OCI-LY1 (cell line): ENCODE measurements around the gene HRK.

ENCODE experiments used
- H2AFZ ChIP-seq: fragments of 200-600 bp; sonication (generic), shearing (Covaris generic); 2 replicates; pipeline ENCODE4 v1.6.0; 2014; ENCODE audit warnings: antibody characterized with exemption, mild to moderate bottlenecking, low read length
- H3F3A ChIP-seq: fragments of 200-600 bp; sonication (generic), shearing (Covaris generic); 2 replicates; pipeline ENCODE4 v1.6.0; 2014; ENCODE audit warnings: mild to moderate bottlenecking, antibody characterized with exemption, low read length, moderate library complexity; ENCODE audit not compliant: insufficient read depth
- H3K27ac ChIP-seq: fragments of 200-600 bp; sonication (generic); 2 replicates; pipeline ENCODE4 v1.5.1; 2014; ENCODE audit warnings: low read length, mixed run types, mild to moderate bottlenecking, low read depth; ENCODE audit not compliant: poor library complexity, severe bottlenecking
- H3K27me3 ChIP-seq: fragments of 200-600 bp; sonication (generic); 2 replicates; pipeline ENCODE4 v1.6.0; 2014; ENCODE audit warnings: antibody characterized with exemption, mild to moderate bottlenecking, low read length, moderate library complexity; ENCODE audit not compliant: insufficient read depth
- H3K36me3 ChIP-seq: fragments of 200-600 bp; sonication (generic); 2 replicates; pipeline ENCODE4 v1.6.1; 2014; ENCODE audit warnings: mild to moderate bottlenecking, antibody characterized with exemption, low read length, moderate library complexity, mixed read lengths; ENCODE audit not compliant: insufficient read depth
- H3K4me1 ChIP-seq: fragments of 200-600 bp; sonication (generic); 2 replicates; pipeline ENCODE4 v1.5.1; 2014; ENCODE audit warnings: mild to moderate bottlenecking, low read length, moderate library complexity; ENCODE audit not compliant: insufficient read depth, severe bottlenecking
- H3K4me2 ChIP-seq: fragments of 200-600 bp; sonication (generic), shearing (Covaris generic); 2 replicates; pipeline ENCODE4 v1.6.1; 2014; ENCODE audit warnings: low read length
- H3K4me3 ChIP-seq: fragments of 200-600 bp; sonication (generic); 2 replicates; pipeline ENCODE4 v1.5.1; 2014; ENCODE audit warnings: low read length, low read depth, mild to moderate bottlenecking, mixed read lengths; ENCODE audit not compliant: poor library complexity, severe bottlenecking
- H3K79me2 ChIP-seq: fragments of 200-600 bp; shearing (Covaris generic); 2 replicates; pipeline ENCODE4 v1.6.1; 2016; ENCODE audit warnings: mixed run types, low read length, mixed read lengths; ENCODE audit not compliant: insufficient read depth
- H3K9ac ChIP-seq: fragments of 200-600 bp; sonication (generic), shearing (Covaris generic); 2 replicates; pipeline ENCODE4 v1.6.1; 2014; ENCODE audit warnings: mild to moderate bottlenecking, low read length, mixed read lengths
- H3K9me2 ChIP-seq: fragments of 200-600 bp; sonication (generic), shearing (Covaris generic); 2 replicates; pipeline ENCODE4 v1.6.1; 2014; ENCODE audit warnings: low read depth, mild to moderate bottlenecking, low read length, mixed read lengths
- H3K9me3 ChIP-seq: fragments of 200-600 bp; shearing (Covaris generic); 2 replicates; pipeline ENCODE4 v1.6.1; 2014; ENCODE audit warnings: low read length, mixed read lengths
- H4K20me1 ChIP-seq: fragments of 200-600 bp; sonication (generic), shearing (Covaris generic); 2 replicates; pipeline ENCODE4 v1.6.0; 2016; ENCODE audit warnings: mild to moderate bottlenecking, low read length; ENCODE audit not compliant: insufficient read depth
- CTCF ChIP-seq: fragments of 200-600 bp; sonication (generic), shearing (Covaris generic); IDR thresholded peaks from 2 replicates; pipeline ENCODE4 v1.5.1; 2017; ENCODE audit warnings: mild to moderate bottlenecking, antibody characterized with exemption, low read length, moderate library complexity, mixed read lengths
- EZH2 ChIP-seq: fragments of 200-600 bp; sonication (generic), shearing (Covaris generic); IDR thresholded peaks from 2 replicates; pipeline ENCODE4 v1.8.0; 2017; ENCODE audit warnings: borderline replicate concordance, mixed run types, mild to moderate bottlenecking, antibody characterized with exemption, low read length, moderate library complexity, mixed read lengths

HRK gene

GRCh38 chr12:116876151-116876869 lies 4.9 kb downstream of the HRK start:
- Histone ChIP-seq H3K4me1 (peaks cover 18% of the 10 kb centered on the region), H3K9ac (no peak overlapping the region), H3K36me3 (peaks cover 68% of the 10 kb centered on the region), H3K79me2 (peaks cover 60% of the 10 kb centered on the region), H2AFZ (no peak overlapping the region), H3K4me3 (no peak overlapping the region), H3K27me3 (no peaks in the 10 kb centered on the region), H4K20me1 (no peaks in the 10 kb centered on the region), H3K27ac (no peak overlapping the region), H3K9me2 (no peaks in the 10 kb centered on the region), H3K9me3 (no peaks in the 10 kb centered on the region), H3K4me2 (peak overlapping the region; percentile 13; the same call in 1 of the 2 replicates), H3F3A (no peaks in the 10 kb centered on the region)
- TF ChIP-seq EZH2: no peak

- Histone ChIP-seq H3K9ac (no peak overlapping the region), H3K9me2 (no peaks in the 10 kb centered on the region), H3K36me3 (peaks cover 79% of the 10 kb centered on the region), H2AFZ (no peak overlapping the region), H3K4me3 (no peak overlapping the region), H3K4me1 (peaks cover 18% of the 10 kb centered on the region), H3F3A (no peaks in the 10 kb centered on the region), H3K9me3 (no peaks in the 10 kb centered on the region), H3K79me2 (peaks cover 52% of the 10 kb centered on the region), H3K4me2 (no peak overlapping the region), H3K27me3 (no peaks in the 10 kb centered on the region), H3K27ac (no peak overlapping the region), H4K20me1 (no peaks in the 10 kb centered on the region)
- no peak for TF ChIP-seq EZH2
Measured at GRCh38 chr12:116874324-116874995, 6.8 kb downstream of the HRK start.

- no peak overlapping the region for H3K4me3 ChIP-seq
- TF ChIP-seq CTCF: no peak
- no peak for TF ChIP-seq EZH2
- no peaks in the 10 kb centered on the region for H3K9me2 ChIP-seq
- no peak overlapping the region for H2AFZ ChIP-seq
- no peaks in the 10 kb centered on the region for H4K20me1 ChIP-seq
- no peaks in the 10 kb centered on the region for H3K27me3 ChIP-seq
- H3F3A ChIP-seq: no peaks in the 10 kb centered on the region
- no peak overlapping the region for H3K9ac ChIP-seq
- peaks cover 78% of the 10 kb centered on the region for H3K36me3 ChIP-seq
- no peaks in the 10 kb centered on the region for H3K9me3 ChIP-seq
- H3K4me1 ChIP-seq: peaks cover 5% of the 10 kb centered on the region
- H3K4me2 ChIP-seq: no peak overlapping the region
- peaks cover 23% of the 10 kb centered on the region for H3K79me2 ChIP-seq
- no peak overlapping the region for H3K27ac ChIP-seq
Measured at GRCh38 chr12:116870306-116870705, 10.9 kb downstream of the HRK start.

GRCh38 chr12:116867523-116867922 lies 13.7 kb downstream of the HRK start:
- Histone ChIP-seq H3K4me1 (peaks cover 14% of the 10 kb centered on the region), H3K36me3 (peaks cover 73% of the 10 kb centered on the region), H3K4me2 (no peak overlapping the region), H3K27ac (no peak overlapping the region), H3K79me2 (peaks cover 6% of the 10 kb centered on the region; the same call in 1 of the 2 replicates), H4K20me1 (no peaks in the 10 kb centered on the region), H2AFZ (no peak overlapping the region), H3K9me3 (no peaks in the 10 kb centered on the region), H3K9me2 (no peaks in the 10 kb centered on the region), H3K9ac (no peak overlapping the region), H3K27me3 (no peaks in the 10 kb centered on the region), H3F3A (no peaks in the 10 kb centered on the region), H3K4me3 (no peak overlapping the region)
- TF ChIP-seq CTCF (no peak), EZH2 (no peak)
